ENCODE measurements around the gene ACACB.
A peak's percentile ranks its signal among the peaks of the same experiment; 100 is the strongest.

Gene ACACB

DNA sequence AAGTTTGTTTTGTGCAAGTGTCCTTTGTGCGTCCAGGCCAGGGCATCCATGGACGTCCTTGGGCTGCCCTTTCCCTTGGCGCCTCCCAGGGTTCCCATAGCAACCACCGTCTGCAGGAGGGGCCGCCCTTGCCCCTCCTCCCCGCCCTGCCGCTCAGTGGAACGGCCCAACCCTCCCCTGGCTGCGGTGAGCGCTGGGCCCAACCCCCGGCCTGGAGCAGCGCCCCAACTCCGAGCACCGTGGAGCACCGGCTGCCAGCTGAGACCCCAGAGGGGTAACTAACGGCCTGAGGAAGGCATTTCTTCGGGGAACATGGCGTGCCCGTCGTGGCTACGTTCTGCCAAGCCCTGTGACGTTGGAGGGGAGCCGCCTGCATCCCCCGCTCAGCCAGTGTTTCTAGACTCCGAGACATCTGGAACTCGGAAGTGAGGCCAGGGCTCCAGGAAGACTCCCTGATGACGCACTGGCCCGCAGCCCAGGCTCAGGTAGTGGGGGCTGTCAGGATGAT lies 5.3 kb upstream of the ACACB start:
- peak; percentile 37 for DNase-seq (ENCODE audit: low spot score)

DNA sequence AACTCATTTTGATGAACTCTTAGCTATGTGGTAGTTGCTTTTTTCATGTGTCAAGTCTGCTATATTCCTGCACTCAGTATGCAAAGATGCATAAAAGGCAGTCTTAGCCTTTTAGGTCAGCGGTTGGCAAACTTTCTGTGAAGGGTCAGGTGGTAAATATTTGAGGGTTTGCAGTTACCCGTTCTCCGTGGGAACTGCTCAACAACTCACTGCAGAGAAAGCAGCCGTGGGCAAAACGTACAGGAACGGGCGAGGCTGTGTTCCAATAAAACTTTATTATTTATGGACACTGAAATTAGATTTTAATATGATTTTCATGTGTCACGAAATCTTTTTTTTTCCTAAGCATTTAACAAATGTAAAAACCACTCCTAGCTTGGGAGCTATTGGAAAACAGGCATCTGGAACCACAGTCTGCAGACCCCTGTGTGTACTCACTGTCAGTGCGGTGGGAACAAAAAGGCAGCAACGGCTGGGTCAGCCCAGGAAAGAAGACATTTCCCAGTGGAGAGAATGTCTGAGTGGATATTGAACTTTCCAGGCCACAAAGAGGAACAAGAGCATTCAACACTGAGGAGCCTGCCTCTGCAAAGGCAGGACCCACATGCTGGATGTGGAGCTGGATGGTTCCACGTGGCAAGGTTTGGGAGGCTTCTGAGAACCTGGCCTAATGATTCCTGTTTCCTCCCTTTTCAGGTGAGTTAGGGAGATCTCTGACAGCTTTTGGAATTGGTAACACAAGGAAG lies 3.5 kb upstream of the ACACB start:
- no peak for DNase-seq (ENCODE audit: low spot score)

DNA sequence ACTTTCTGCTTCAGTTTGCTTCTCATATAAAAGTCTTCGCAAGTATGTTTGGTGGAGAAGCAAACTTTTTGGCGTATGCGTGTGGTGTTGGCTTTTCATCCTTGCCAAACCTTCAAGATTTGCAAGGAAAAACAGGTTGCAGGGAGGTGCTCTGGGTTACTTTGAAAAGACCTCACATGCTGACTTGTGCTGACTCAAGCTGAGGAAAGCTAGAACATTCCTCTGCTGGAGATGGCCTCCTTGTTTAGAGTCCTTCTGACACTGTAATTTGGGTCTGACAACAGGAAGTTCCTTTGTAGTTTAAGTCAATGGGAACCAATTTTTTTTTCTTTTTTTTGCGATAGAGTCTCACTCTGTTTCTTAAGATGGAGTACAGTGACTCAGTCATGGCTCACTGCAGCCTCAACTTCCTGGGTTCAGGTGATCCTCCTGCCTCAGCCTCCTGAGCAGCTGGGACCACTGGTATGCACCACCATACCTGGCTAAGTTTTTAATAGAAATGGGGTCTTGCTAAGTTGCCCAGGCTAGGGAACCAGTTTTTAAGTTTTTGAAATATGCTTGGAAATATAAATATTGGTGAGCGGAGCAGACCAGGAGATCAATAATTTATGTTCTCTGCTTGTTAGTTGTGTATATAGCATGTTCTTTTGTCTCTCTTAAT lies 2.6 kb upstream of the ACACB start:
- no peak for DNase-seq (ENCODE audit: low spot score)

DNA sequence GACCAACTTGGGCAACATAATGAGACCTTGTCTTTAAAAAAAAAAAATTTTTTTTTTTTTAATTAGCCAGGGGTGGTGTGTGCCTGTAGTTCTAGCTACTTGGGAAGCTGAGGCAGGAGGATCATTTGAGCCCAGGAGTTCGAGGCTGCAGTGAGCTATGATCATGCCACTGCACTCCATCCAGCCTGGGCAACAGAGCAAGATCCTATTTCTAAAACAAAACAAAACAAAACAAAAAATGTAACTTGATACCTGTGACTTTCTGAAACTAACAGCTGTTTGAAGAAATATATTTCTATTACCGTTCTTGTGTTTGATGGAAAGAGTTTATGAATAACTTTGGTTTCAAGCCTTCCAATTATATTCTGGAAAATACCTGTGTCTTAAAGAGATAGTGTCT lies 1.7 kb upstream of the ACACB start:
- DNase-seq (ENCODE audit: low spot score): no peak

DNA sequence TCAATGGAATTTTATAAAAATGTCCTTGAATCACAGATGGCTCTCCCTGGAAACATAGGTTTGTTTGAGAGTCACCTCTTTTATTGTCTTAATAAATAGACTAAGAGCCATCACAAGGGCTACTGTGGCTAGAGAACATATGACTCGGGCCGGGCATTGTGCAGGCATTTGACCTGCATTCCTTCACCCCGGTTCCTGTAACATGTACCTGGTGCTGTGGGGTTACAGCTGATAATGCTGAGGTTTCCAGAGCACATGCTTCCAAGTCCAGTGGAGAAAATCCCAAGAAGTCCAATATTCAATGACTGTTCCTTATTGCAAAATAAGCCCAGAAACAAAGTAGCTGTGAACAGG lies 1.0 kb upstream of the ACACB start:
- no peak for DNase-seq (ENCODE audit: low spot score)

DNA sequence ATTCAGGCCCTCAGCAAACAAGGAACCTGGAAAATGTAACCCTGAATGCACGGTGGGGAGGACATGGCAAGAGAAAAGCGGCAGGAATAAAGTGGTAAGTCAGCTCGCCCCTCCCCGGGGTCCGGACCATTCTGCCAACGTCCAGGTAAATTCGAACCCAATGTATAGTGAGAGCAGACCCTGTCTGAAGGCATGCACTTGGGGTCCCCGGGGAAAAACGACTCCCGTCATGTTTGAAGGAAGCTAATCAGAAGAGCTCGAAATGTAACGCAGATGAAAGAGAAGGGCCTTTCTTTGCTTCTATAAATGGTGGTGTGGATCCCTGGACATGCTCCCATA lies 193 bp downstream of the ACACB start:
- DNase-seq (ENCODE audit: low spot score): no peak

DNA sequence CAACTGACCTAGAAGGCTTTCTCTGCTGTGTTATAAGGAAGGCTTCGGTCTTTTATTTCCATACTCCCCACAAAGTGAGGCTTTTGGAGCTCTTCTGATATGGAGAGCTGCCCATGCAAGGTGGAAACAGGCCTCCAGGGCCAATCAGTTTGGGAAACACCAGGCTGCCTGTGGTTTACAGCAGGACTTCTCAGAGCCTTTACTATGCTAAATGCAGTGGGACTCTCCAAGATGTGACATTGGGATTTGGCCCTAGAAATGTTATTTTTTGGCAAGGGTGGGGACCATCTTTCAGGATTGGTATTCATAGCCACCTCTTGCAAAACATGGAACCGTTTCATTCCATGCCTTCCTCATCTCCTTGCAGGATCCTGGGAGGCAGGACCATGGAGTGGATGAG lies 3.7 kb downstream of the ACACB start:
- no peak for DNase-seq (ENCODE audit: low spot score)

DNA sequence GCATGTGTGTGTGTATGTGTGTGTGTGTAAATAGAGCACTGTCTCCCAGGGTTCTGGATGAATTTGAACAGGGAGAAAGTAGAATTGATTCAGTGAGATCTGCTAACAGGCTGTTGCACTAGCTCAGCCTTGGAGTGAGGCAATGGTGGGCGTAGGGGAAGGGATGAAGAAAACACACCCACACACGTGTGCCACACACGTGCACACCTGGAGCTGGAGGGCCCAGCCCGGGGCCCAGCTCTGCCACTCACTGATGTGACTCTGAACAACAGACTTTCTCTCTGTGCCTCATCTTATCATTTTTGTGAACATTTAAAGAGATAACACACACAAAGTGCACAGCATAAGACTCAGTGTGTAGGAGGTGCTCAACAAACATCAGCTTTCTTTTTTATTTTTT lies 4.2 kb downstream of the ACACB start:
- no peak for DNase-seq (ENCODE audit: low spot score)

DNA sequence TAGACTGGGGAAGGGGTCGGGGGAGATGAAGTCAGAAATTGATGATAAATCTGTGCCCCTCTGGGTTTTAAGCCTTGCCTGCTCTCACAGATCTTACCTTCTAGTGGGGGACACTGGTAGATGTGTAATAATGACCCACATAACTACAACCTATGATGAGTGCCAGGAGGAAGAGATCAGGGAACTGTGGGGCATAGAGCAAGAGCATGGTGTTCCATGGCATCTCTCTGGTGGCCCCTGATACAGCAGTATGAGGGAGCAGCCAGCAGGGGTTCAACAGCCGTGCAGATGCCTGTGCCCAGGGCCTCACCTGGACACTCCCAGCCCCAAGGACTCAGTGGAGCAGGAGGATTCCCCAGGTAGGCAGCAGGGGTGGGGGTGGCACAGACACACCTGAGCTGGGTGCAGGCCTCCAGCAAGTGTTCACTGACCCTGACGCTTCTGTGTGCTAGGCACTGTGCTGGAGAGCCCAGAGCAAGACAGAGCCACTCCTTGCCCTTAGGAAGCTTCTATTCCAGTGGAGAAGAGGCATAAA lies 5.0 kb downstream of the ACACB start:
- no peak for DNase-seq (ENCODE audit: low spot score)

DNA sequence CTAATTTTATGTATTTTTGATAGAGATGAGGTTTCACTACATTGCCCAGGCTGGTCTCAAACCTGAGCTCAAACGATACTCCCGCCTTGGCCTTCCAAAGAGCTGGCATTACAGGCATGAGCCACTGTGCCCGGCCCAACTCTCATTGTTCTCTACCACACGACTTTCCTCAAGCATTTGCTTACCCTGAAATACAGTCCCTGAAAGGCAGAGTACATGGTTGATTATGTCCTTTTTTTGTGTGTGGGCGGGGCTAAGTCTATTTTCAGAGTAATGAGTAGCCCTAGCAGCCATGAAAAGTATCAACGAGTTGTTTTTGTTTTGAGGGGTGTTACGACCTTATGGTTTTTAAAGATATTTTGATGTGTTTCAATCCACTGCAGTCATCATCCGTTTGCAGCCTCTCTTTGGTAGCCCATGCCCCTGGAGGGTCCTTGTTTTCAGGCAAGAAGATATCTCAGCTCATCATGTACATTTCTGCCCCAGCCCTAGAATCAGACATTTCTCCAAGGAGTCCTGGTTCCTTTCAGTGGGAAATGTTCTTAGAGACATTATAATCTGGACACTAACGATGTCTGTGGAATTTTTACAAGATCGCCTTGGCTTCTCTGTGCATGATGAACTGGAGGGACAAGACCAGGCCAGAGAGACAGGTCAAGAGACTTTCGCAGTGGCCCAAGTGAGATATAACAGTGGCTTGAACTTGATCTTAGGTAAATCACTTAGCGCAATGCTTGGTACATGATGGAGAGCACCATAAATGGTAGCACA lies 8.7 kb downstream of the ACACB start:
- DNase-seq (ENCODE audit: low spot score): no peak

DNA sequence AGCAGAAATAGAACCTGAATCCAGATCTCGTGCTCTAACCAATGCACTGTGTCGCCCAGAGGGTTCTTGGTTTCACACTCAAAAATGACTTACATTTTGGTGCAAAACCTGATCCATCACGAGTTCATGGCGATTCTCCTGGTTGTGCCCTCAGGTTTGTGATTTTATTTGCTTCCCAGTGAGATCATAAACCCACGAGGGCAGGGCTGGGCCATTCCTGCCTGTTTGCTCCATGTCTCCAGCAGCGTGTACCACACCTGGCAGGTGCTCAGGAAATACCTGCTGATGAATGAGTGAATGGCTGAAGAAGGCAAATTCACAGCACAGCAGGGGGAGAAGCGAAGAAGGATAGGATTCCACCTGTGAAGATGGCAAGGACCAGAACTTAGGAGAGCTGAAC lies 9.4 kb downstream of the ACACB start:
- DNase-seq (ENCODE audit: low spot score): no peak

DNA sequence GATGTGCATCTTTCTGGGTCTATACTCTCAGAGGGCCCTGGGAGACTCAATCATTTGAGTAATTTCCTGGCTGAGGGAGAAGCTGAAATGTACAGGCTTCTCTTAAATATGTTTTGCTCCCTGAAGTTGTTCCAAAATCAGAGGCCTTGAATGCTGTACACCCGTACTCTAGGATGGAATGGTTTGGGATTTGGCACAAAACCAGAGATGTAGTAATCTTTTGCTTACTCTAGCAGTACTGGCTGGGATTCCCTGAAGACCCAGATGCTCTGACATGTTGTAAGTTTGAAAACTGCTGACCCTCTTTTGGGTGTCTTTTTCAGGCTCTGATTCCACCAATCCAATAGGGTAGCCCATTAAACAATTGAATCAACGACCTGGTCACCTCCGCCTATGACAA lies 10.4 kb downstream of the ACACB start:
- DNase-seq (ENCODE audit: low spot score): no peak

DNA sequence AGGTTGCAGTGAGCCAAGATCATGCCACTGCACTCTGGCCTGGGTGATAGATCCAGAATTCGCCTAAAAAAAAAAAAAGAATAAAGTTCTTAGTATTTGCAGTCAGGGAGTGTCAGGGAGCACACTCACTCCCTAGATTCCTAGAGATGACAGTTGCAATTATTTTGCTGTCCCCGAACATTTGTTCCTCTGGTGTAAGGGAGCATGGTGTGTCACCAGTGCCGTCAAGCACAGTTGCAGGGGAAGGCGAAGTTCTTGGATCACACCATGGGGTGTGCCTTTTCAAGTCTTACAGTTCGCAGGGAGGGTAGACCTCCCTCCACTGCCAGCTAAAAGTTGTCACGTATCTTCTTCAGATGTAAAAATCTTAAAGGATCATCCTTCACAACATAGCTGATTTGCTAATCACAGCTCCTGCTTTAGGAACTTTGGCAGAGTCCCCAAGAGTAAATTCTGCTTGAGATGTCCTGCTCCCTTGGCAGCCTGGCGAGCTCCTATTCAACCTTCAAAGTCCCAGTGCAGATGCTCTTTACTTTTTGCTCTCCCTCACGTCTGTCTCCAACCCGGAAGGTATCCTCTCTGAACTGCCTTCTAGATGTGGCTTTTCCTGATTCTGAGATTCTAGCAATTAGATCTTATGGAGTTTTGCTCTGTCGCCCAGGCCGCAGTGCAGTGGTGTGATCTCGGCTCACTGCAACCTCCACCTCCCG lies 11.3 kb downstream of the ACACB start:
- DNase-seq (ENCODE audit: low spot score): no peak

DNA sequence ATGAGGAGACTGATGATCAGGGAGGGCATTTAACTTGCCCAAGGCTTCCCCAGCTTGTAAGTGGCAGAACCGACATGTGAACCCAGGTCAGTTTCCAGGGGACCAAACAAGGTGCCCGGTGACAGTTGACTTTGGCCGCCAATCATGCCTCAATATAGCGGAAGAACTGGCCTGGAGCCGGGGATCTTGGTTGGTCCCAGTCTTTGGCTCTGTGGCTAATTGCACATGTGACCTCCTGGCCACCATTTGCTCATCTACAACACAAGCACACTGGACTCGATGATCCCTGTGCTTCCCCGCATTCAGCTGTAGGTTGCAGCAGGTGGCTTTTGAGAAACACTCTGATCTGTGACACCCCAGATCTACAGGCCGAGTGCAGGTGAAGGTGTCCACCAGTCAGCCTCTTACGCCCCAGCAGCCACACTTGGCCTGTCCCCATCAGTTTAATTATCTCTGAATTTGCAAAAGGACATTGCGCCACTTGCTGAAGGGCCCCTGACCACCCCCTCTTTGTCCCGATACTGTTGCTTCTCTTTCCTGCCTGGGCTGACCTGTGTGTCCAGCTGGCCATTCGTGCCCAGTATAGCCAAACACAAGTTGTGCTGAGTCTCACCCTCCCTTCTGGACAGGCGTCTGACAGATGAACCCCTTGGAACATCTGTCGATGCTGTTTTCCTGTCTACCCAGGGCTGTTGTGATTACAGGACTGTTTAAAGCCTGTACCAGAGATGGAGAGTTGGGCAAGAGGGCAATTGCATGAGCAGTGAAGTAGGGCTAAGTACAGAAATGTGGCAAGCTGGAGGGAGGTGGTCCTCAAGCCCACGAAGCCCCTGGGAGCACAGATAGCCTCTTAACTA lies 14.1 kb downstream of the ACACB start:
- DNase-seq (ENCODE audit: low spot score): no peak

DNA sequence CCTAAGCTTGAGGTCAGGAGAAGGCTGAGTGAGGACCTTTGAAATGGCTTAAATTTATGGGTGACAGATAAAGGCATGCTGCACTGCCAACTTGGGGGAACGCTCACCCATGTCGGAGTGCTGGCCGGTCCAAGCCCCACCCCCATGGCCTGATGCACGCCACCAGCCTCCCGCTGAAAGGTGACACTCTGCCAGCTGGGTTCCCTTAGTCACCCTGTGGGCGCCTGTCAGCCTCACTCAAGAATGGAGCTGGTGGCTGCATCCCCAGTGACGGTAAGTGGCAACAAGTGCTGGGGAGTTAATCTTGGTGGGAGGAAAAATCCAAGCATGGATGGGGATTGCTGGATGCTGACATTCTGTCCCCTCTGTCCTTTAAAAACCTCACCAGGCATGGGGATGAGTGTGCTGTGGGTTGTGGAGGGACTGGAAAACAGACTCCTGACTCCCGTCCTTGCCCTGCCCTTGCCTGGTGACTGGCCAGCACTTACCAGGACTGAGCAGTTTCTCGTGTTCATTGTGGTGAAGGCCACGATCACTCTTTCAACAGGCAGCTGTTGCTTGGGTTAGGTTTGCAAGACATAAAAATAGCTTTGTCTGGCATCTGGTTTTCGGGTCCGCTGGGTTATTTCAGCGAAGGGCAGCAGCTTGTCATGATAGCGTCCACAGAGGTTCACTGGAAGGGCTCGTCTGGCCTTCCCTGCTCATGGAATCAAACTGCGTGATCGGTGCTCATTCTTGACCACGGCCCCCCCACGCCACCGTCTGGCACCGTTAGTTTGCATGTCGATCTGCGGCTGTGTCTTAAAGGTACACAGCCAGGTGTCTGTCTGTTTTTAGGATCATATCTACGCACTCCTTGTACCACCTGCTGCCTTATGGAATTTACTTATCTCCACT lies 15.0 kb downstream of the ACACB start:
- DNase-seq (ENCODE audit: low spot score): no peak

DNA sequence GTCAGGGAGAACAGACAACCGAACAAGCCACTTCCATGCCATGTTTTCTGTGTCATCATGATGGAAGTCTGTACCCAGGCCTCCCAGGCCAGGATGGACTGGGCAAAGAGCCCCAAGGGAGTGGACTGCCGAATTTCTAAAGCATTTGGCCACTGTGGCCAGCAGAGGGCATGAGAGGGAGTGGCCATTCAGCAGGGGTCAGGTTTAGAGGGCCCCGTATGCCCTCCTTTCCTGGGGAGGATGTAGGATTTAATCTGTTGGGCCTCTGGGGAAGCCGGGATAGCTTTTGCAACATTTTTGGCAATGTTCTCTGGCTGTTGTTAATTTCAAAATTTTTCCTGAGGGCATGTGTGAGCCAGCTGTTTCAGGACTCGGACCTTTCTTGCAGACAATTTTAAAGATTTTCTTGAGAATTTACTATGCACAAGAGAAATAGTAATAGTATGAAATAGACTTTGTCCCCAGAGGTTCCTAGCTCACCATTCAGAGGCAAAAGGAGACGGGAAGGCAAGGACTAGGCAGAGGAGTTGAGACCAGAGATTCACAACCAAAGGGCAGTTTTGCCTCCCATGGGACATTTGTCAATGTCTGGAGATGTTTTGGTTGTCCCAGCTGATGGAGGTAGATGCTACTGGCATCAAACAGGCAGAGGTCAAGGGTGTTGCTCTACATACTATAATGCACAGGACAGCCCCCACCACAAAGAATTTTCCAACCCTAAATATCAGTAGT lies 18.0 kb downstream of the ACACB start:
- DNase-seq (ENCODE audit: low spot score): no peak

DNA sequence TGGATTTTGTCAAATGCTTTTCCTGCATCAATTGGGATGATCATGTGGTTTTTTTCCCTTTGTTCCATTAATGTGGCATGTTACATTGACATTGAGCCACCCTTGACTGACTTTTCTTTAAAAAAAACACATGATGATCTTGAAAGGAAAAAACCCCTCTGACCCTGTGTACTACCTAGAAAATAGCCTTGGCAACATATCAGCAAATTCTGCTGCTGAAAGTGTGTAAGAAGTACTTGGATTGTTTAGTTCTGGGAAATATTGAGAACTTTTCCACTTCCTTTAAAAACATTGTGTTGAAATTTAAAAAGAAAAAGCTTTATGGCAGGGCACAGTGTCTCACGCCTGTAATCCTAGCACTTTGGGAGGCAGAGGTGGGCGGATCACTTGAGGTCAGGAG lies 20.7 kb downstream of the ACACB start:
- DNase-seq (ENCODE audit: low spot score): no peak

DNA sequence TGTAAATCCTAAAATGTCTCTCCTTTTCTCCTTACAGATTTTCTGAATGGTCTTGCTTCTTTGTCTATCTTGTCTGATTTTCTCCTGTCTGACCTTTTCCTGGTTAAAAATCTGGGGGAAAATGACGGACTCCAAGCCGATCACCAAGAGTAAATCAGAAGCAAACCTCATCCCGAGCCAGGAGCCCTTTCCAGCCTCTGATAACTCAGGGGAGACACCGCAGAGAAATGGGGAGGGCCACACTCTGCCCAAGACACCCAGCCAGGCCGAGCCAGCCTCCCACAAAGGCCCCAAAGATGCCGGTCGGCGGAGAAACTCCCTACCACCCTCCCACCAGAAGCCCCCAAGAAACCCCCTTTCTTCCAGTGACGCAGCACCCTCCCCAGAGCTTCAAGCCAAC lies 23.0 kb downstream of the ACACB start:
- DNase-seq (ENCODE audit: low spot score): no peak

DNA sequence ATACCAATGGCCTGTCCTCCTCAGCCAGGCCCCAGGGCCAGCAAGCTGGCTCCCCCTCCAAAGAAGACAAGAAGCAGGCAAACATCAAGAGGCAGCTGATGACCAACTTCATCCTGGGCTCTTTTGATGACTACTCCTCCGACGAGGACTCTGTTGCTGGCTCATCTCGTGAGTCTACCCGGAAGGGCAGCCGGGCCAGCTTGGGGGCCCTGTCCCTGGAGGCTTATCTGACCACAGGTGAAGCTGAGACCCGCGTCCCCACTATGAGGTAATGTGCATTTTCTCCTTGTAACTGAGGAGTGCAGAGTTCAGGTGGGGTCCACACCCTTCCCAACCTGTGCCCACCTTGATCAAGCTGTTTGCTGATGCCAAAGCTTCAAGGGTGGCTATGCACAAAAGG lies 23.4 kb downstream of the ACACB start:
- DNase-seq (ENCODE audit: low spot score): no peak

DNA sequence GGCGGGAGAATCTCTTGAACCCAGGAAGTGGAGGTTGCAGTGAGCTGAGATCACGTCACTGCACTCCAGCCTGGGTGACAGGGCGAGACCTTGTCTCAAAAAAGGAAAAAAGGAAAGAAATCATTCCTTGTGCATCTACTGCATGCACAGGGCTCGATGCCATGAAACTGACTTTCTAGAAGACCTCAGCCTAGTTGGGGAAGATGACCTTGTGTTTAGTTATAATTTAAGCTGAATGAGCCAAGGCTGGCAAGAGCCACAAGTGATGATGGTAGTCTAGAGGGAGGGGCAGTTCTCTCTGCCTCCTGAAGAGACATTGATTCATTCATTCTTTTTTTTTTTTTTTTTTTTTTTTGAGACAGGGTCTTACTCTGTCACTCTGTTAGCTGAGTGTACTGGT lies 24.2 kb downstream of the ACACB start:
- no peak for DNase-seq (ENCODE audit: low spot score)
